EL (cell line): ENCODE results near the gene LPP.

ENCODE experiments used
- DNase-seq: peaks from one replicate; pipeline ENCODE4 v3.0.0-alpha.2; 2016

The LPP gene

DNA sequence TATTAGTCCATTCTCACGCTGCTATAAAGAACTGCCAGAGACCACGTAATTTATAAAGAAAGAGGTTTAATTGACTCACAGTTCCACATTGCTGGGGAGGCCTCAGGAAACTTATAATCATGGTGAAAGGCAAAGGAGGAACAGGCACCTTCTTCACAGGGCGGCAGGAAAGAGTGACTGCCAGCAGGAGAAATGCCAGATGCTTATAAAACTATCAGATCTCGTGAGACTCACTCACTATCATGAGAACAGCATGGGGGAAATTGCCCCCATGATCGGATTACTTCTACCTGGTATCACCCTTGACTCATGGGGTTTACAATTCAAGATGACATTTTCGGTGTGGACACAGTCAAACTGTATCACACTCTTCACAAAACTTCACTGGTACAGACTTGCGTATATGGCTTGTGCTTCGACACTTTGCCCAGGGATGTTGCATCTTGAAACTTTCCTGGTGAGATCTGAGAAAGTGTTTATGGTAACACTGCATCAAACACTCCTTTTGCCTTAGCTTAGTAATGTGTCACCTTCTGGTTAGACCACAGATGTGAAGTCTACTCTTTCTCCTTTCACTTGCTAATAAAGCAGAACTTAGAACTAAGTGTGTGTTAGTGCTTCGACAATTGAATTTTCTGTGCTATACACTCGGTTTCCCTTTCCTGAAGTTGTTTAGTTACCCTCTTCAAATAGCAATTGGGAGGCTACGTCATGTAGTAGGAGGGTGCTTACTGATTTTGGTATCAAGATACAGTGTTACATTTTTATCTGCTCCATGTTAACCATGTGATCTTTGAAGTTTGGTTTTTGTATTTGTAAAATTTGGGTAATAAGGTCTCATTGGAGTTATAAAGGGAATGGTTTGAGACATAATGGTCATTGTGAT is 185.7 kb downstream of the LPP start:
- no peak for DNase-seq

DNA sequence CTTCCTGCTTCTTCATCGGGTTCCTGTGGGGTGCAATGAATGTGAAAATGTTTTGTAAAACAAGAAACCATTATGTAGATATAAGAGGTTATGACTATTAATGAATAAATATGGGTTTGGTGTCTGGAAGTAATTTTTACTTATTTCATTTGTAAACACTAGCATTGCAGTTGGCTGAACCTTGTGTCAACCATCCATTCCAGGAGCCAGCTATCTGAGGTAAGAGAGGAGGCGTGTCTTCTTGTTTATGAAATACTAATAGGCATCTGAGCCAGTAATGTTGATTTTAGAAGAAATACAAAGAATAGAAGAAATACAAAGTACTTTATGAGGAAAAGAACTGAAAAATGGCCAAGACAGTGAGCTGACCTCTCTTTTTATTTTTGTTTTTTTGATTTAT is 187.5 kb downstream of the LPP start:
- no peak for DNase-seq

DNA sequence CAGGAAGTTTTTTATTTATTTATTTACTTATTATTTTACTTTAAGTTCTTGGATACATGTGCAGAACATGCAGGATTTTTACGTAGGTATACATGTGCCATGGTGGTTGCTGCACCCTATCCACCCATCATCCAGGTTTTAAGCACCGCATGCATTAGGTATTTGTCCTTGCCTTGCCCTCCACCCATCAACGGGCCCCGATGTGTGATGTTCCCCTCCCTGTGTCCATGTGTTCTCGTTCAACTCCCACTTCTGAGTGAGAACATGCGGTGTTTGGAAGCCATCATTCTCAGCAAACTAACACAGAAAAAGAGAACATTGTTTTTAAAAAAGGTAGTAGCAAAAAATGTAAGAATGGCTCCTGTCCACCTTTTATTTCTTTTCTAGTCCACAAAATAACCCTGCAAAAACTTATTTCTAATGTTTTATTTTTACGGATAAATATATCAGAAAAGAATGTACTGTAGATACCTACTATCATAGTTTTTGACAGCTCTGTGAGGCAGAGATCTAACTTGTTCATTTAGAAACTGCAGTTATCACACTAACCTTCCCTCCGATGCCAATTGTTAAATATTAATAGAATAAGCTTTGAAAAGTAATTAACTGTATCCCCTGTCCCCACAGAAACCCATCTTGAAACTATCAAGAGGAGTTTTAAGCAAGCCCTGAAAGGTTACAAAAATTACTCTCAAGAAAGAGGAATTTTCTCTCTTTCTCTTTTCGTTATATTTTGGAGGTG is 189.2 kb downstream of the LPP start:
- no peak for DNase-seq

DNA sequence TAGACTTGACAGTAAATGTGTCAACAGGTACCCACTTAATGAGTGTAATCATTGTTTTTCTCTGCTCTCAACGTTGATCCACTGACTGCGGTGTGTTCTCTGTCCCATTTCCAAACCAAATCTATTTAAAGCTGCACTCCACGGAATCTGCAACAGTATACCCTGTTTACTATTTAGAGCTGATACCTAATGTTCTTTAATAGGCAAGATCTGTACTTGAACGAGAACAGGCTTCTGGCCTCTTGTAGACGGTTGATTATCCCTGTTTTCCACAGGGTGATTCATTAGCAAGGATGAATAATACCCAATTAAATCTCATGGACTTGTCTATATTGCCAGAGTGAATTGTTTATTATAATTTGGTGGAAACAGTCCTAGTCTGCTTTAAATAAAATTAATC is 189.9 kb downstream of the LPP start:
- DNase-seq, result no peak

DNA sequence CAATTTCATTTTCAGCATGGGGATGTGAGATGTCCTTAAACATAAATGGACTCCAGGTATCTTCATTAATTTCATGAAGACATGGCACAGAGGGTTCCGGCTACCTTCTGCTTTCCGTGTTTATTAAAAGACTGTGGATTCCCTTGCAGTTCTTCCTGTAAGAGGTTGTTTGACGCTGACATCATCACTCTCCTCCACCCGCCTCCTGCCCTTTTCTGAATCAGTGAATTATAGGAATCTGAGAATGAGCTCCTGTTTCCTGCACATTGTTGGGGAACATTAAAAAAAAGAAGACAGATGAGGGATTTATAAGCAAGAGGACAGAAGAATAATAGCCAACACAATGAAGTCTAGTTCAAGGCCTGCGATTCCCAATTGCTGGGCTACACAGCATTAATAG is 191.3 kb downstream of the LPP start:
- peak; percentile 30 for DNase-seq

DNA sequence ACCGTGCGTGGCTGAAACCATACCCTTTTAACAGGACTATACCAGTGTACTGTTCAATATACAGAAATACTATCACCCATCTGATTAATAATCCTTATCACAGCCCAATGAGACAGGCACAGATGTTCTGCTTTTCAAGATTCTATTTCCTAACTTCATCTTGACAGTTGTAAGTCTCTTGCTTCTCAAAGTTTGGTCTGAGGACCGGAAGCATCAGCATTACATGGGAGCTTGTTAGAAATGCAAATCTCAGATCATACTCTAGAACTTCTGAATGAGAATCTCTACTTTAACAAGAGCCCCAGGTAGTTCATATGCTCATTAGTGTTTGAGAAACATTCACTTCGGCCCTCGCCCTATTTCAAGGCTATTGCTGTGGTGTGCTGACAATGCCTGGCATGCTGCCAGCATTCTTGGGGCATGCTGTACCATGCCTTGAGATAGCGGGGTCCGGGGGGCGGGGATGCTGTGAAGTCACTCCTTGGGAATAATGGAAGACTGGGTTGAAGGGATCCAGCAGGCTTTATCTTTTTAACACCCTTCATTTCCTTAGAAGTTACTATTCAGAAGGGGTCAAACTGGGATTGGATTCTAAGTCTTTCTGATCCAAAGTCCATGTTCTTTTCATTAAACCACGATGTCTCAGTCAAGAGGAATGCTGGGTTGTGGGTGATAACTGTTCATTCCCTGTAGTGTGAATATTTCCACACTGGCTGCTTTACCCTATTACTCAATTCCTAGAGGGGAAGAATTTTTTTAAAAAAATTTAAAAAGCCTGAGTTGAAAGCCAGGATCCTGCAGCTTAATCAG is 194.7 kb downstream of the LPP start:
- peak; percentile 94 for DNase-seq

DNA sequence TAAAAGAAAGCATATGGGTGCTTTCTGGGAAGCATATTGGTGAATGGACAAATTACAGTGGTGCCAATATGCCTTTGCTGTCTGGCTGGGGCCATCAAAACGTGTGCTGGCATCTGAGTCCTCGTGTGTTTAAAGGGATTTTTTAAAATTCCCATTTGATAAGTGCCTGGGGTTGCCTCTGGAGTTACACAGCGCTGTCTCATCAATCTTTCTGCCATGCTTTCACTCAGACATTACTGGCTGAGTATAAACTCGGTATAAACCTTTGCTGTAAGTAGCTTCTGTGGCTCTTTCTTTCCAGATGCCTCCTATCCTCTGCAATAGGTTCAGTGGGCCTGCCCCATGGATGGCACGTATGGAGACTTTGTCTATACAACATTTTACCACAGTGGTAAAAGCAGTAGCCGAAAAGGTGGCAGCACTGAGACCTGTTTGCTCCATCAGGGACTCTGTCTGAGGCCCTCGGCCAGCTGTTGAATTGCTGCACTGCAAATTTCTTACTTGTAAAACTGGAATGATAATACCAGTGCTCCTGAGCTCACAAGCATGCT is 195.5 kb downstream of the LPP start:
- no peak for DNase-seq

DNA sequence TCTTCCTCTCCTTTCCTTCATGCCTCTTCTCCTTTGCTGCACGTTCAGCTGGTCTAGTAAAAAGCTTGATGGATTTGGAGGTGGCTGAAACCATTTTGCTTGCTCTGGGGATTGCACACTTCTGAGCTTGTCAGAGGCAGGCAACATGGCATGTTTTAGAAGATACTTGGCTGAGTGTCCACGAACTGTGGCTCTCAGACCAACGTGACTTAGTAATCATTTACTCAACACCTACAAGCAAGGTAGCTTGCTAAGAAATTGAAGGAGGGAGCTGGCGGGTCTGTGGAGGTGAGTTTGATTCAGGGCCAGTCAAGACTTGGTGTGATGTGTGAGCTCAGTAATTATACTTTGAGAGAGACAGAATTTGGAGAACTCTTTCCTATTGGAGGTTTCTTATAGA is 196.0 kb downstream of the LPP start:
- DNase-seq, result no peak

DNA sequence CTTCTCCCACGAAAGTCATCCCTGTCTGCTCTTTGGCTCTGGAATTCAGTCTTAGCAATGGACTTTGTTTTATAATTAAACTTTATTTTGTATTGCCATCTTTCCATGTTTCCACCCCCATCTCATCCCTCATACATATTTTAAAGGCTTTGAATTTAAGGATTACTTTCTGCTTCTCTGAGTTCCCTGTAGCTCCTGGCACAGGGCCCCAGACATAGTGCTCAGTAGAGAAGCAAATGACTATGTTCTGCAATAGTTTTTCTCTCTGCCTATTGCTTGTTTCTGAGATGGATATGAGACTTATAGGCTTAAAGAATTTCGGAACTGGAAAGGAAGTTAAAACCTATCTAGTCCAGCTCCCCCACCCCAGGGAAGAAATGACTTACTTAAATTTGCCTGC is 197.0 kb downstream of the LPP start:
- DNase-seq, result no peak

DNA sequence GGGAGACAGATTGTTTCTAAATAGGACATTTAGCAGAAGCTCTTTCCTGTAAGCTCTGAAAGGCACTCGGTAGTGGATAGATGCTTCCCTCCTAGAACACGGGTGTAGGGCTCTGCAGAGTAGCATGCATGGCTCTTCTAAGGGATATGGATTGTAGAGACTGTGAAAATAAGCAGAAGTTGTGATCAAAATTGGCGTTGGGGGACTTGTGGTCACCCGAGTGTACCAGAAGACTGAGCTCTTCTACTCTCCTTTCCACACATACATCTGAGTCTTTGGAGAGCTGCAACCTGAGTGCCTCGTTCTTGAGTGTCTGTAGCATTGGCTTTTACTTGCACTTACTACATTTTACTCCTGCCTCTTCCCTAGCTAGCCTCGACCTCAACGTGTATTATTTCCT is 197.7 kb downstream of the LPP start:
- no peak for DNase-seq

- DNase-seq, result no peak
These were observed 198.4 kb downstream of the LPP start for GRCh38 chr3:188352196-188352927.

DNA sequence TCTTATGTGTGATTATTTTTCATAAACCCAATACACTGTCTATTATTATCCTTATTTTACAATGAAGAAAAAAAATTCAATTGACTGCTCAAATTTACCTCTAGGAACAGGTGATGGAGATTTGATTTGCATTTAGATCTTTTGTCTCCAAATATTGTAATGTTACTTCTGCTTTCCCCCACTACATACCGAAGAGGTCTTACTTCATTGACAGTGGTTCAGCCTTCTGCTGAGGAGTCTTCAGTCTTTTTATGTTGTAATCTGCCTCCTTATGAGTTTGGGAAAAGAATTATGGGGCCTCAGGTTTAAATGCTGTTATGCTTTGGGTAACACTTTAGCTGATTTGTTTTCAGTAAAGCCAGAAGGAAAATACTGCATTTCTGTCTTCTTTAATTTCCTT is 199.5 kb downstream of the LPP start:
- DNase-seq, result no peak

DNA sequence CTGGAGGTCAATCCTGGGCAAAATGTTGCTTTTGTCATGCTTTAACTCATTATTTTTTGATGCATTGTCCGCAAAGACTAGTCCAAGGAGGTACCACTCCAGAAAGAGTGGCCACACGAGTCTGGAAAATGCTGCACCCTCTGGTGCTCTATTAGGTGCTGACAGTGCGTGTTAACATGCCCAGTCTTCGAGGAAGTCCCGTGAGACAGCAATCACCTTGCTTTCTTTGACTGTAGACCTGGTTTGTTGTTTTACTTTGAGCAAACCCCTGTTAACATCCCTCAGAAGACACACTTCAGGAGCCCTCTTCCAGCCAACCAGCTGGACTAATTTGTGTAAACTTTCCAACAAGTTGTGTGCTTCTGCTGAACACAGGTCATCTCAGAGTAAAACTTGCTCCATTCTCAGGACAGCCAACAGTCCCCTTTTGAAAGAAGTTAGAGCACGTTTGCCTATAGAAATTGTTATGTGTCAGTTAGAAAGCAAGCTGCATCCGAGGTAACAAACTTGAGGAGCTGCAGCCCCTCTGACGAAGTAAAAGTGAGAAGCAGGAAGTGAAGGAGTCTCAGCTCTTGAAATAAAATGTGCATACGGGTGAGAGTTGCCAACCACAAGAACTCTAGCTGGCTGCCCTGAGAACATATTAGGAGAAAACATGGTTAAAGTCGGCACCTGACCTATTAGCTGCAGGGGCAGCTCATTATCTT is 205.0 kb downstream of the LPP start:
- DNase-seq, result no peak

GRCh38 chr3:188360364-188360881 is 206.5 kb downstream of the LPP start:
- no peak for DNase-seq

DNA sequence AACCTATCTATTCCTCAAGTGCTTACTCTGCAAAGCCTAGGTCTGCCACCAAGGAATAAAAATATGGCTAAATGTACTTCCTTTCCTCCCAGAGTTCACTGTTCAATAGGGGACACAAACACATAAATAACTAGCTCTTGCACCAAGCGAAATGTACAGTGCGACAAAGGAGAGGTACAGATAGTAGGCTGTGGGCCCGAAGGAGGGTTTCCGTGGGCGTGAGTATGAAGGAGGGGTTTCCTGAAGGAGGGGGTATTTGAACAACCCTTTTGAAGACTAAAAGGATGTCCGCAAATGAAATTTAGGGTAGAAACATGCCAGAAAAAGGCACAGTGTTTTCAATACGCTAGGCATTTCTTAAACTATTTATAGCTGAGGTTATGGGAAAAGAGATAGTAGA is 207.9 kb downstream of the LPP start:
- no peak for DNase-seq

DNA sequence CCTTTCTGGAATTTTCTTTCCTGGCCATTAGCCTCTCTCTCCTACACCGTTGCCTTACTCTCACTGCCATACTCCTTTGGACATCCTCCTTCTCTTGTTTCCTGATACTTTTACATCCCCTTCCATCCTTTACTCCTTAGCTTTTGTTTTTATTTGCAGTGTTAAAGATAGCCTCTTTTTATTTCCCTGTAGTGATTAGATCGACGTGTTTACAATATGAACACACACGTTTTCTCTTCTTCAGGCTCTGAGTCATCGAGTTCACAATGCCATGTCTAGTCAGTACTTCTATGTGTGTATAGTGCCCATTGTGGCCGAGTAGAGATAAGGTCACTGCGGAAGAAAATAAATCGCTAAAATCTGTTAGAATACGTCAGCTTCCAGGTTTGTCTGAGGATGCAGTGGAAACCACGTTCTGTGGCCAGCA is 208.5 kb downstream of the LPP start:
- DNase-seq, result peak; percentile 74

GRCh38 chr3:188365184-188365583 is 211.2 kb downstream of the LPP start:
- no peak for DNase-seq

DNA sequence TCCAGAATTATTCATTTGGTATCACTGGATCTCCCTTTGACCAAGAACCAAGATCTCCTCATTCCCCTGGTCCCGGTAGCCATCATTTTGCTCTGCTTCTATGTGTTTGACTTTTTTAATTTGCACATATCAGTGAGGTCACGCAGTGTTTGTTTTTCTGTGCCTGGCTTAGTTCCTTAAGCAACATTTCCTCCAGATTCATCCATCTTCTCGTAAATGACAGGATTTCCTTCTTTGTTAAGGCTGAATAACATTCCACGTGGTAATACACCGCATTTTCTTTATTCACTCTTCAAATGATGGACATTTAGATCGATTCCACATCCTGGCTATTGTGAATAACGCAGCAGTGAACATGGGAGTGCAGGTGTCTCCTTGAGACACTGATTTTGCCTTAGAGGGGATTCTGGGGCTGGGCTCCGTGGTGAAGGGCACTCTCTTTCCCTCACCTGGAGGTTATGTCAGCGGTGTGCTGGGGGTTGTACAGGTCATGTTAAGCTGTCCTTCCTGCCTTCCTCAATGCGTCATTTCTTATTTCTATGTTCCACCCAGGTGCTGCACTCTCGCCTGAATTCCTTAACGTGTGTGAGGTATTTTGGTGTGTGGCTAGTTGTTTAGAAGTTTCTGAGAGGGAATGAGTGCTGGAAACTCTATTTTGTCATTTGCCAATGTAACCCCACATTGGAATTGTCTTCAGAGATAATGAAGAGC is 212.2 kb downstream of the LPP start:
- no peak for DNase-seq

DNA sequence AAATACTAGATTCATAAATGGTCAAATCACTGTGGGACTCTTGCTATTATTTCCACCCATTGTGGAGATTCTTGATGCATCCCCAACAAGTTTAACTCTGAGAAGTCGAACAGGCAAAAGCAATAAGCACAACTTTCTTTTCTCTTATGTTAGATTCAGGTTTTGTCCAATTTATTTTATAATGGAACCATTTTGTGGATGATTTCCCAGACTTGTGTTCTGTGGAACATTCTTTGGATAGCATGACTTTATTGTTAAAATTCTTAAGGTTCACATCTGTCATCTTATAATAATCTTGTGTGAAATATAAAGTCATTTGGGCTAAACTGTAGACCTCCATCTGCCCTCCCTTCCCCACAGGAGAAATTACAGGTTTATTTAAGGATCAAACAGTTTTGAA is 213.7 kb downstream of the LPP start:
- no peak for DNase-seq

DNA sequence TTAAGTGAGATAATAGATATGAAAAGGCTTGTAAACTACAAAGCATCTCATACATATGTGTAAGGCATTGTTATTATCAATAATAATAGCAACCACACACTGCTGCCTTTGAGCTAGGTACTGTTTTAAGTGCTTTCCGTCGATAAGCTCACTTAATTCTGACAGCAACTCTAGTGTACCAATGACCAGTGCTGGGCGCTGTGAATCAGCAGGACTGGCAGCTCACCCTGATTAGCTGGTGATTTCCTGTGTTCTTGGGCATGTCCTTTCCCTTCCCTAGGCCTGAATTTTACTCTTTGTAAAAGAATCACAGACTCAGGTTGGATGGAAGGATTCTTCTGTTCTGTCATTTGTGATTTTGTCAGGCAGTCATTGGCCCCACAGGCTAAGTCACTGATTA is 215.6 kb downstream of the LPP start:
- peak; percentile 9 for DNase-seq
